ENCODE data around the gene MAML3. TPM values are rescaled to one million over a fixed set of nuclear protein-coding genes. Genes with fewer than 3 reads are reported as not detected.
A peak's percentile ranks its signal among the peaks of the same experiment; 100 is the strongest.

Gene MAML3
- total RNA-seq, 1 donor: 6.5 TPM

DNA sequence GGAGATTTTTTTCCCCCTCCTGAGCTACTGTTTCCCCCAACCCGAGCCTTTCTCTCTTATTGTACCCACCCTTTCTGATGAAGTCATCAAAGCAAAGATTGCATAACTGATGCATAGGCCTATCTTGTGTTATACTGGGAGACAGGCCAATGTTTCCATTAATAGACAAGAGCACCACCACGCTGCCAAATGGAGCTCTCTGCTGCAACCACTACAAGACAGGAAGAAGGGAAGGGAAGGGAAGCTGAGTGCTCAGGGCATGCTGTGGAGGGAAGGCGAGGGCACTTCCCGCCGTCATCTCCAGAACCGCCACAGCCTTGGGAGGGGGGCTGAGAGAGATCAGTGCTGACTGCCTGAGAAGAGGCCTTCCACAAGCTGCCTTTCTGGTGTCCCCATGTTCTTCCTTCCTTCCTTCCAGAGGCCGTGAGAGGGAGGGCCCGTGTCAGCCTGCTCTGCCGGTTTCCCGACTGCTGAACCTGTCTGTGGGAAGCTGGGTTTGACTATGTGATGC is 413.4 kb downstream of the MAML3 start:
- TF ChIP-seq, protein P1, sequence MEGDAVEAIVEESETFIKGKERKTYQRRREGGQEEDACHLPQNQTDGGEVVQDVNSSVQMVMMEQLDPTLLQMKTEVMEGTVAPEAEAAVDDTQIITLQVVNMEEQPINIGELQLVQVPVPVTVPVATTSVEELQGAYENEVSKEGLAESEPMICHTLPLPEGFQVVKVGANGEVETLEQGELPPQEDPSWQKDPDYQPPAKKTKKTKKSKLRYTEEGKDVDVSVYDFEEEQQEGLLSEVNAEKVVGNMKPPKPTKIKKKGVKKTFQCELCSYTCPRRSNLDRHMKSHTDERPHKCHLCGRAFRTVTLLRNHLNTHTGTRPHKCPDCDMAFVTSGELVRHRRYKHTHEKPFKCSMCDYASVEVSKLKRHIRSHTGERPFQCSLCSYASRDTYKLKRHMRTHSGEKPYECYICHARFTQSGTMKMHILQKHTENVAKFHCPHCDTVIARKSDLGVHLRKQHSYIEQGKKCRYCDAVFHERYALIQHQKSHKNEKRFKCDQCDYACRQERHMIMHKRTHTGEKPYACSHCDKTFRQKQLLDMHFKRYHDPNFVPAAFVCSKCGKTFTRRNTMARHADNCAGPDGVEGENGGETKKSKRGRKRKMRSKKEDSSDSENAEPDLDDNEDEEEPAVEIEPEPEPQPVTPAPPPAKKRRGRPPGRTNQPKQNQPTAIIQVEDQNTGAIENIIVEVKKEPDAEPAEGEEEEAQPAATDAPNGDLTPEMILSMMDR (IDR thresholded peaks at IDR 0.05; ENCODE audit: insufficient read depth, low read depth, low read length): peak; percentile 33
- peak; percentile 89 for DNase-seq (ENCODE audit: low read depth)
- no peak overlapping the region for H3K4me3 ChIP-seq (ENCODE audit: low read depth, low read length)

DNA sequence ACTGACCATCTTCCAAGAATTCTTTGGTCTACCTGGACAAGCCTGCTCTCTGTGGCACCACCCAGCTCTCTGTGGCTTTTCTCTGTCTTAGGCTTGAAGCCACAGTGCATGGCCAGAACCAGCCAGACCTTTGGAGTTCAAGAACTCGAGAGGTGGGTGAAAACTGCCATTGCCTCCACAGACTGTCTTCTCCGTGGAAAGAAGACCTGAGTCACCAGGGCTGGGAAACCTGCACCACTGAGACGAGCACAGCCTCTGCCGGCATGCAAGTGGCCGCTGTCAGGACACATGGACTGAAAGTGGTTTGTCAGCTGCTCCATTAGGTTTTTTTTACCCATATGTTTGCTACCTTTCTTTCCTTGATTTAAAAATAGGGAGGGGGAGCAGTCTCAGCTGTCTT is 413.9 kb downstream of the MAML3 start:
- DNase-seq (ENCODE audit: low read depth): no peak
- no peak overlapping the region for H3K4me3 ChIP-seq (ENCODE audit: low read depth, low read length)
- TF ChIP-seq, protein P1 (IDR thresholded peaks at IDR 0.05; ENCODE audit: insufficient read depth, low read depth, low read length): no peak

DNA sequence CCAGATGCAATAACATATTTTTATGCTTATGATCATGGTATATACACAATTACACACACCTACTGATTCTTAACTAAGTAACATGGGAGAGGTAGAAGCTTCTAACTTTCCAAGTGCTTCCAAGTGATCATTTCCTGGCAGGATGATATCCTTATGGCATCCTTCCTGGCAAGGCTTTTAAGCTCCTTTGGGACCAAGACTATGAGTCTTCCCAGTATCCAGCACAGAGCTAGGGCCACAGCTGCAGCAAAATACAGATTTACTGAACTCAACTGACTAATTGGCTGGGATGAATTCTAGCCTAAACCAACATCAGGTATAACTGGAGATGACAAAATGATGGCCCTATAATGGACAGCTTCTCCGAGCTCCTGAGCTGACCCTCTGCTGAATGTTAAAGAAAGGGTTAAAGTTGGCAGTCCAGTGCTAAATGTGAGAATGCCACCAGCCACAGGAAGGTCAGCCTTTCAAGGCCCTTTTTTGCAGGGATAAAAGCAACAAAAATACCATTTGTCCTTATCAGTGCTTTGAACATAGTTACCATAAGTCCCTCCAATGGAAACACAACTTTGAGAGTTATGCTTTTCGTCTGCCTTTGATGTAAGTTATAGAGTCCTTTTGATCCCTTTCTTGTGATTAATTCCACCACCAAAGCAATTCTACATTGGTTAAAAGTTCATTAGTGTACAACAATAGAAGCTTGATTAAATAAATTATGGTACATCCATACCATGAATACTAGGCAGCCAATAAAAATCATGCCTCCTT is 415.0 kb downstream of the MAML3 start:
- TF ChIP-seq, protein P1 (IDR thresholded peaks at IDR 0.05; ENCODE audit: insufficient read depth, low read depth, low read length): no peak
- no peak for DNase-seq (ENCODE audit: low read depth)
- no peak overlapping the region for H3K4me3 ChIP-seq (ENCODE audit: low read depth, low read length)

DNA sequence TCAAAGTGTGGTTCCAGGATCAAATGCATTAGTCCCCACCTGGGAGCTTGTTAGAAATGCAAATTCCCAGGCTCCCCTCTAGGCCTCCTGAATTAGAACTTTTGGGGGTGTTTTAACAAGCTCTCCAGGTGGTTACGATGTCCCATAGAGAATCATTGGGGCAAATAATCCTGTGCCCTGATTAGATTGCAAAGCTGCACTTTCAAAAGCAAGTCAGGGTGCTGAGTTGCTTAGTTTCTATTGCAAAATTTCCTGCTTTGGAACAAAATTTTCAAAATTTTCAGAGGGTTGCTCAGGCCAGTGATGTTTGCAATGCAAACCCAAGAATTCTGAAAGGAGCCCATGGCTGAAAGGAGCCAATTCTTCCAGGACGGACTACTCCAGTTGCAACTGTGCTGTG is 417.3 kb downstream of the MAML3 start:
- H3K4me3 ChIP-seq (ENCODE audit: low read depth, low read length): no peak overlapping the region
- TF ChIP-seq, protein P1 (IDR thresholded peaks at IDR 0.05; ENCODE audit: insufficient read depth, low read depth, low read length): no peak
- no peak for DNase-seq (ENCODE audit: low read depth)

DNA sequence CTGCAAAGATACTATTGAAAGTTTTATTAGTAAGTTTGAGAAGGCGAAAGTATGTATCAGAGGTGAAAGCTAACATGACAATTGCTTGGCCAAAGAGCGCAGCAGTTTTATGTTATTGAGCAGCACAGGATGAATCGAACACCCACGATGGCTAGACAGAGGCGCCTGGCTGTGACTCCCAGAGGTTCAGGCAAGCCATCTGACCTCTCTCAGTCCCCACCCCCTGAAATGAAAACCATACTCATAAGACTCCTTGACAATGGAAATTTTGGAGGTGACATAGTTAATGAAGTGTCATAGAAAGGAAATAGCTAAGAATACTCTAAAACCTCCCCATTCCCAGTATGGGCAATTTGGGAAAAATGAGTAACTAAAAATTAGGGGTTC is 417.7 kb downstream of the MAML3 start:
- TF ChIP-seq, protein P1 (IDR thresholded peaks at IDR 0.05; ENCODE audit: insufficient read depth, low read depth, low read length): no peak
- H3K4me3 ChIP-seq (ENCODE audit: low read depth, low read length): no peak overlapping the region
- DNase-seq (ENCODE audit: low read depth): no peak

DNA sequence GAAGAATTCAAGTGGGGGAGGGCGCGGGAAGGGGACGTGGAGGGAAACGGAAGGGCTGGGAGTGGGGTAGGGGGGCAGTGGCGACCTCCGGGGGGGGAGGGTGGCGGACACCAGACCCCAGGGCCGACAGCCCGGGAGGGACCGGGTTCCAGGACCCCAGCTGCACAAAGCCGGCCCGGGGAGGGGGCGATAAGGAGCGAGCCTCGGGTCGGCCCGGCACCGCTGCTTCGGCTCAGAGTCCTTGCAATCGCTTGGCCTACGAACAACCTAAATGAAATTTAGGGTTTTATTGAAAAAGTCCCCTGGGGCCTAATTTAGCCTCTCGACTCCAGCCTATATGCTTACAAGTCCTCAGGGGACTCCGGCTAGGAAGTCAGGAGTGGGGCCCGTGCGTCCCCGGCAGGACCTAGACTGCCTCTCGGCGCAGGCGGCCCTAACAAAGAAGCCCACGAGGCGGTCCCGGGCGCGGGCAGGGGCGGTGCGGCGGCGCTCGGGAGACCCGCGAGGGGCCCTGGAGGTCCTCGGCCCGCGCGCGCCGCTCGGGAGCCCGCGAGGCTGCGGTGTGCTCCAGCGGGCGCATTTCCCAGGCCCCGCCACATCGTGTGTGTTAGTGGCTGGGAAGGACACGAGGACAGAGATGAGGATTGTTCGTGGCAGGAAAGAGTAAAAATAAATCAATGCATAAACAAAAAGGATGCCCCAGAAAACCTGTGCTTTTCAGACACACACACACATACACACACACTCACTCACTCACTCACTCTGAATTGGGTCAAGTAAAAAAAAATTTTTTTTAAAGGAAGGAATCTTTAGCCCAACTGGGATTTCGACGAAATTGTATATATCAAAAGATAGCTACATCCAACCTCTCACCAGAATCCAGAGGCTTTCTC is 418.4 kb downstream of the MAML3 start:
- peak overlapping the region; percentile 53 for H3K4me3 ChIP-seq (ENCODE audit: low read depth, low read length)
- peak; percentile 13 for DNase-seq (ENCODE audit: low read depth)
- TF ChIP-seq, protein P1 (IDR thresholded peaks at IDR 0.05; ENCODE audit: insufficient read depth, low read depth, low read length): no peak

Data from fibroblast of villous mesenchyme (primary cell).